Activated naive CD4-positive, alpha-beta T cell treated with Interleukin-2 at 50 U/mL for 16 hours (primary cell): Measurements from ENCODE around the gene PTPRD.
"Not testable (repeated sequence)": the region's sequence is repeated elsewhere in the genome, so short reads cannot be mapped to it uniquely, and the experiment has no call there.

ENCODE experiments used
- DNase-seq: peaks from one replicate; pipeline ENCODE4 v3.0.0-alpha.2; 2020

Gene PTPRD

GRCh38 chr9:10449201-10449617 lies 163.6 kb downstream of the PTPRD start:
- not testable (repeated sequence) for DNase-seq

- no peak for DNase-seq
These were observed 165.8 kb downstream of the PTPRD start for GRCh38 chr9:10447036-10447435.

GRCh38 chr9:10443868-10444204 lies 169.0 kb downstream of the PTPRD start:
- no peak for DNase-seq

GRCh38 chr9:10443181-10443867 lies 169.5 kb downstream of the PTPRD start:
- DNase-seq: no peak

- DNase-seq: no peak
These were observed 173.8 kb downstream of the PTPRD start for GRCh38 chr9:10438955-10439354.

- no peak for DNase-seq
These were observed 176.0 kb downstream of the PTPRD start for GRCh38 chr9:10436756-10437155.

GRCh38 chr9:10434412-10434811 lies 178.4 kb downstream of the PTPRD start:
- no peak for DNase-seq

- DNase-seq: no peak
These were observed 201.5 kb downstream of the PTPRD start for GRCh38 chr9:10411272-10411671.

GRCh38 chr9:10403283-10403682 lies 209.5 kb downstream of the PTPRD start:
- no peak for DNase-seq

GRCh38 chr9:10396615-10397014 lies 216.2 kb downstream of the PTPRD start:
- no peak for DNase-seq

GRCh38 chr9:10387282-10387681 lies 225.5 kb downstream of the PTPRD start:
- DNase-seq: no peak

- no peak for DNase-seq
These were observed 241.0 kb downstream of the PTPRD start for GRCh38 chr9:10371824-10372223.

- no peak for DNase-seq
These were observed 246.5 kb downstream of the PTPRD start for GRCh38 chr9:10366171-10366779.

GRCh38 chr9:10354591-10354990 lies 258.2 kb downstream of the PTPRD start:
- DNase-seq: no peak

GRCh38 chr9:10345621-10346020 lies 267.2 kb downstream of the PTPRD start:
- DNase-seq: not testable (repeated sequence)

- DNase-seq: no peak
These were observed 271.7 kb downstream of the PTPRD start for GRCh38 chr9:10341057-10341456.

GRCh38 chr9:10339152-10339551 lies 273.6 kb downstream of the PTPRD start:
- no peak for DNase-seq

GRCh38 chr9:10331157-10331556 lies 281.6 kb downstream of the PTPRD start:
- DNase-seq: no peak

GRCh38 chr9:10282084-10282483 lies 330.7 kb downstream of the PTPRD start:
- no peak for DNase-seq

GRCh38 chr9:10274988-10275387 lies 337.8 kb downstream of the PTPRD start:
- no peak for DNase-seq

- no peak for DNase-seq
These were observed 338.6 kb downstream of the PTPRD start for GRCh38 chr9:10274175-10274574.

- DNase-seq: no peak
These were observed 340.0 kb downstream of the PTPRD start for GRCh38 chr9:10272830-10273229.

- no peak for DNase-seq
These were observed 344.0 kb downstream of the PTPRD start for GRCh38 chr9:10268531-10269485.

- DNase-seq: no peak
These were observed 347.6 kb downstream of the PTPRD start for GRCh38 chr9:10265153-10265631.
